GM18526 (cell line): ENCODE results near the gene CCSER1.

Source experiments
- POLR2A ChIP-seq: IDR thresholded peaks from 3 replicates; pipeline ENCODE4 v1.6.1; 2011; ENCODE audit not compliant: insufficient read length; ENCODE audit errors: extremely low read depth

Gene CCSER1

GRCh38 chr4:90503677-90504076 lies 376.5 kb downstream of the CCSER1 start:
- TF ChIP-seq POLR2A, result no peak

GRCh38 chr4:90515191-90515590 lies 388.0 kb downstream of the CCSER1 start:
- no peak for TF ChIP-seq POLR2A

- no peak for TF ChIP-seq POLR2A
Observed at GRCh38 chr4:90528551-90528950, 401.4 kb downstream of the CCSER1 start.

GRCh38 chr4:90536408-90536807 lies 409.2 kb downstream of the CCSER1 start:
- no peak for TF ChIP-seq POLR2A

GRCh38 chr4:90537491-90537890 lies 410.3 kb downstream of the CCSER1 start:
- no peak for TF ChIP-seq POLR2A

- TF ChIP-seq POLR2A, result no peak
Observed at GRCh38 chr4:90540536-90540935, 413.3 kb downstream of the CCSER1 start.

- TF ChIP-seq POLR2A, result no peak
Observed at GRCh38 chr4:90542216-90542615, 415.0 kb downstream of the CCSER1 start.

GRCh38 chr4:90543419-90544170 lies 416.4 kb downstream of the CCSER1 start:
- no peak for TF ChIP-seq POLR2A

GRCh38 chr4:90544532-90545045 lies 417.4 kb downstream of the CCSER1 start:
- TF ChIP-seq POLR2A, result no peak

- TF ChIP-seq POLR2A, result no peak
Observed at GRCh38 chr4:90545380-90545779, 418.2 kb downstream of the CCSER1 start.

- no peak for TF ChIP-seq POLR2A
Observed at GRCh38 chr4:90546114-90546513, 418.9 kb downstream of the CCSER1 start.

GRCh38 chr4:90570615-90571014 lies 443.4 kb downstream of the CCSER1 start:
- no peak for TF ChIP-seq POLR2A

- TF ChIP-seq POLR2A, result no peak
Observed at GRCh38 chr4:90572996-90573395, 445.8 kb downstream of the CCSER1 start.

GRCh38 chr4:90575371-90575770 lies 448.2 kb downstream of the CCSER1 start:
- TF ChIP-seq POLR2A, result no peak

- TF ChIP-seq POLR2A, result no peak
Observed at GRCh38 chr4:90580326-90580725, 453.1 kb downstream of the CCSER1 start.

GRCh38 chr4:90582087-90582486 lies 454.9 kb downstream of the CCSER1 start:
- TF ChIP-seq POLR2A, result no peak

GRCh38 chr4:90584051-90584450 lies 456.9 kb downstream of the CCSER1 start:
- no peak for TF ChIP-seq POLR2A
